HPDE6-E6E7 (cell line): ENCODE measurements around the gene CHST3.
"Not testable (repeated sequence)": the region's sequence is repeated elsewhere in the genome, so short reads cannot be mapped to it uniquely, and the experiment has no call there.

Experiments used
- DNase-seq: peaks from one replicate; pipeline ENCODE4 v3.0.0; 2011; ENCODE audit warnings: missing footprints; ENCODE audit errors: extremely low spot score

The CHST3 gene

DNA sequence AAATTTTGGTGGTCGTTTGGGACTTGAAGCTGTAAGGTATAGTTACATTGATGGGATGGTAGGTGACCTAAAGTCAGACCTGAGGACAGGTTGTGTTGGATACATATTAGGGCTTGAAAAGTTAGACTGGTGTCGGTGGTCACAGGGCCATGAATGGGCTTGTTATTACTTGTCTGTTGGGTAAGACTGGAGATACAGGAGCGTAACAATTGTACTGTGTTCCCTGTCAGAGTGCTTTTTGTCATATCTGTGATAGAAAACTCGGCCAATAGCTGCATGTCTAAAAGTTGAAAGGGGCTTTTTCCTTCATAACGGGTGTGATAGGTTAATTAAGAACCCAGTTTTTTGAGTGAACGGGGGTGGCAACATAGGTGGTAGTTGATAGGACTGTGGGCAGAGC, 13.5 kb upstream of the CHST3 start:
- no peak for DNase-seq

DNA sequence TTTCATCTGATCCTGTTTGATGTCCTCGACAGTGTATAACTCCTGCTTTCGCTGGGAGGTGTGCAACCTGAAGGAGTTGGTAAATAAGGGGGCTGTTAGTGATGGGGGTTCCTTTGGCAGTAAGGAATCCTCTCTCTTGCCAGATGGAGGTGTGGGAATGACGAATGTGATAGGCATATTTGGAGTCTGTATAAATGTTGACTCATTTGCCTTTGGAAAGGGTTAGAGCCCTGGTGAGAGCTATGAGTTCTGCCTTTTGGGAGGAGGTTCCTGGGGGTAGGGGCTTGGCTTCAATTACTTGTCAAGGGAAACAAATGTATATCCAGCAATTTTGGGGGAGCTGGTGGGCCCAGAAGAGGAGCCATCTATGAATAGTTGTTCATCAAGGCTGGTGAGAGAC, 11.4 kb upstream of the CHST3 start:
- no peak for DNase-seq

DNA sequence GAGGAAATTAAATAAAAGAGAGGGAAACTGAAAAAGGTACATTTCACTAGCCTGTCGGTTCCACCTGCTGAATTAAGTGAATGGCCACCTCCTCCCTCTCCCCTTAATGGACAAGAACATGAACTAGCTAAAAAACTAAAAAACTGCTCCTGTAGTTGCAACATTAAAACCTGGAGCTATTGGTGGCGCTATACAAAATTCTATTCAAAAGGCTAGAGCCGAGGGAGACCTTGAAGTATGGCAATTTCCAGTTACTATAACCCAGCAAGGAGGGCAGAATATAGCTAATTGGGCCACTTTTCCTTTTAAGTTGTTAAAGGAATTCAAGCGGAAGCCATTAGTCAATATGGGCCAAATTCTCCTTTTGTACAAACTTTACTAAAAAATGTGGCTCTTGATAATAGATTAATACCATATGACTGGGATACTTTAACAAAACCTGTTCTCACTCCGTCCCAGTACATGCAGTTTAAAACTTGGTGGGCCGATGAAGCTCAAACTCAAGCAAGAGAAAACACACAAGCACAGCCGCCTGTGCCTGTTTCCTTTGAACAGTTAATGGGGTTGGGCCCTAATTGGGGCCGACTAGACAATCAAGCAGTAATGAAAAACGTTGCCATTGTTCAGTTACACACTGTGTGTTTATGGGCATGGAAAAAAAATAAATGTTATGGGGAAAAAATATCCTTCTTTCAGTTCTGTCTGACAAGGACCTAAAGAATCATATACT, 6.5 kb upstream of the CHST3 start:
- no peak for DNase-seq

DNA sequence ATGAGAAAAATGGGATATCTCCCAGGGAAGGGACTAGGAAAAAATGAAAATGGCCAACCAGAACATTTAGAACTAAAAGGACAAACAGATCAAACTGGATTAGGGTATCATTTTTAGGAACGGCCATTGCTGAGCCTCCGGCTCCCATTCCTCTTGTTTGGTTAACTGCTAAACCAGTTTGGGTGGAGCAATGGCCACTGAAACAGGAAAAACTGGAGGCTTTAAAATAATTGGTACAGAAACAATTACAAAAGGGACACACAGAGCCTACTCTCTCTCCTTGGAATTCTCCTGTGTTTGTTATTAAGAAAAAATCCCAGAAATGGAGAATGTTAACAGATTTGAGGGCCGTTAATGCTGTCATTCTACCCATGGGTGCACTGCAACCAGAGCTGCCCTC, 4.7 kb upstream of the CHST3 start:
- DNase-seq, result no peak

DNA sequence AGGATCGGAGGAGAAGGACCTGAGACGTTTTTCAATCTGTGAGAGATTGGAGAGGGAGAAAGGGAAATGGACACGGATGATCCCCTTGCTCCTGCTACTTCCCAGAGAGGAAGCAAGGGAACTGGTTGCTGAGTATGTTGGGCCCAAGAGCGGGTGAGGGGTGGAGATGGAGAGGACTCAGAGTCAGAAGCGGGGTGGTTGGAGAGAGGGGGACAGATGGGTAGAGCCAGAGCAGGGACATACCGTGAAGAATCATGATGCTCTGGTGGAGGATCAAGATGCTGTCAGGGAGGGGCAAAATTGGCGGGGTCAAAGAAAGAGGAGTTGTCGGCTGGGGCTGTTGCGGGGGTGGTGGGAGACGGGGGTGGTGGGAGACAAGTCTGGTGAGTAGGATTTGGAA, 2.4 kb upstream of the CHST3 start:
- no peak for DNase-seq

DNA sequence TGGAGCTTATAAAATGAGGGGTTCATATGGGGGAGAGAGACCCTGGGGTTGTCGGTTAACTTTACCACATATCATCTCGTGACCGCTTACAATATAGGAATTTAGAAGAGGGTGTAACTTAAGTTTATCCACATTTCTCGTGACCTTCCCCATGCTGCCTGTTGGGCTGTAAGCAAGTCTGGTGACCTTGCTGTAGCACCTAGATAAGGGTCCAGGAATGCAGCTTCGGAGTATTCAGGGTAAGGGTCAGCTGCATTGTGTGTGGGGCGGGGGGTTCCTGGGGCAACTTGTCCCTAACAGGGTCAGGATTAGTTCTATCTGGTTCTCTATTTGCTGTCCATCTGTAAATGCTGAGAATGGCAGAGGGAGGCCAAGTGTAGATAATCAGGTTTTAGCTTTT, 1.3 kb upstream of the CHST3 start:
- no peak for DNase-seq

DNA sequence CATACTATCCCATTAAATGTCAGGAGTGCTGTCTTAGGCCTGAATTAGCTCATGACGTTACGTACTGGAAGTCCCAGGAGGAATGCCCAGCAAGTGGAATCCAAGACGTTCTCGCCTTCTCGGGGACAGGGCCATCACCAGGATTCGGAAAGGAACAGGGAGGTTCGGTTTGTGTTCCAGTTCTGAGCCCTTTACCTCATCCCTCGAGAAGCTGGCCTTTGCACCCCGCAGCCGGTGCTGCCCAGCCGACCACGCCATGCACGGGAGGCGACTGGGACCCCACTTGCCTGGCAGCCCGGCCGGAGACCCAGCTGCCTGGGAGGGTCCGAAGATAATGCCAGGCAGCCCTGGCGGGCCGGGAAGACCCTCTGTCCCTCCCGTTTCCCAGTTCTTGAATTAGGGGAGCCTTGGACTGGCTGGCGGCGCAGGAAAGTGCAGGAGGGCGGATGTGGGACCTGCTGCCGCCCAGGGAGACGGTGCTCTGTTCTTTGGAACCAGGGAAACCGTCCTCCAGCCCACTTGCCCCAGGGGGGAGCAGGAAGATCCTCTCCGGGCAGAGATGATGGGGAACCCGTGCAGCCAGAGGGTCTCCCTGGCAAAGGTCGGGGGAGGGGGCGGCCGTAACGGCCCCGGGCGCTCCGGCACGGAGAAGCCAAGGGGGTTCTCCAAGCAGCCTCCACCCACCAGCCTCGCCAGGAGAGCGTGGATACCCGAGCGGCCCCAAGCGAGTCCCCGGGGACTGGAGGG, 671 bp upstream of the CHST3 start:
- DNase-seq, result no peak

DNA sequence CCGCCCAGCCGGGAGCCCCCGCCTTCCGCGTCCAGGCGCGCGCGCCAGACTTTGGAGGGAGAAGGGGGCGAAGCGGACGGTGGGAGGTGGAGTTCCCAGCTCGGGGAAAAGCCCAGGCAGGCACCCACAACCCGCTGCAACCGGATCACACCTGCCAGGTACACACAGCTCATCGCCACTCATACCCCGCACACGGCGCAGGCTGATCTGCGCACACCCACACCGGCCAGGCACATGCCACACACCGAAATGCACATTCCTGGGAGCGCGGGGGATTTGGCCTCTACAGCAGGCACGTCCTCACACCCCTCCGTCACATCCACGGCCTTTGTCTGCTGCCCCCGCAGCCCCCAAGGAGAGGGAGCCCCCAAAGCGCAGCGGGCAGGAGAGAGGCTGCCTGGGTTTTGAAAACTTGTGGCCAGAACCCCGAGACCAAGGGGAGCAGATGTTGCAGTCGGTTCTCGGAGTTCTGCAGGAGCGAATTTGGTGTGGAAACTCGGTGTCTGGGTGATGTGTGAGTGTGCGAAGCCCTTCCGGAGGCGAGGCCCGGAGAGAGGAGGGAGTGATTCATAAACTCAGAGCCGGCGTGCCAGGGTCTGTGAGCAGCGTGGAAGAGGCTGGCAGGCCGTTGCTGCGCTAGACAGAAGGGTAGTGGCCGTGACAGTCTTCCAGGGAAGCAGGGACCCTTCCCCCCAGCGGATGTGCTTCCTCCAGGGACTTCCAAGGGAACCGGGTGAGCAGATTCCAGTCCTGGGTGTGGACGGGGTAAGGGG, 734 bp downstream of the CHST3 start:
- DNase-seq, result no peak

DNA sequence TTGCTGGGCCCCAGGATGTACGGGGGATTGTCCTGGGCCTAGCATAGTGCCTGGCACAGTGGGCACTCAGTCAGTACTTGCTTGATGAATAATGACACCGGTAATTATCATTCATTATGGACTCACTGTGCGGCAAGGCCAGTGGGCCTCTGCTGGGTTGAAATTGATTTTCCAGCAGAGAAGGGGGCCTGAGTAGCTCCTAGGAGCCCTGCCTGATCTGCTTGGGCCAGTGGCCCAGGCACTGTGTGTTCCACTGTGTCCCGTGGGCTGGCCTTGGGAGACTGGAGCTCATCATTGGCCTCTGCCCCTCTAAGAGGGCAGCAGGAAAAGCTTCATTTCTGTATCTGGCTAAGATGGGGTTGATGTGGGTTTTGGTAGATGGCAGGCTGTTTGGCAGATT, 1.4 kb downstream of the CHST3 start:
- DNase-seq, result no peak

DNA sequence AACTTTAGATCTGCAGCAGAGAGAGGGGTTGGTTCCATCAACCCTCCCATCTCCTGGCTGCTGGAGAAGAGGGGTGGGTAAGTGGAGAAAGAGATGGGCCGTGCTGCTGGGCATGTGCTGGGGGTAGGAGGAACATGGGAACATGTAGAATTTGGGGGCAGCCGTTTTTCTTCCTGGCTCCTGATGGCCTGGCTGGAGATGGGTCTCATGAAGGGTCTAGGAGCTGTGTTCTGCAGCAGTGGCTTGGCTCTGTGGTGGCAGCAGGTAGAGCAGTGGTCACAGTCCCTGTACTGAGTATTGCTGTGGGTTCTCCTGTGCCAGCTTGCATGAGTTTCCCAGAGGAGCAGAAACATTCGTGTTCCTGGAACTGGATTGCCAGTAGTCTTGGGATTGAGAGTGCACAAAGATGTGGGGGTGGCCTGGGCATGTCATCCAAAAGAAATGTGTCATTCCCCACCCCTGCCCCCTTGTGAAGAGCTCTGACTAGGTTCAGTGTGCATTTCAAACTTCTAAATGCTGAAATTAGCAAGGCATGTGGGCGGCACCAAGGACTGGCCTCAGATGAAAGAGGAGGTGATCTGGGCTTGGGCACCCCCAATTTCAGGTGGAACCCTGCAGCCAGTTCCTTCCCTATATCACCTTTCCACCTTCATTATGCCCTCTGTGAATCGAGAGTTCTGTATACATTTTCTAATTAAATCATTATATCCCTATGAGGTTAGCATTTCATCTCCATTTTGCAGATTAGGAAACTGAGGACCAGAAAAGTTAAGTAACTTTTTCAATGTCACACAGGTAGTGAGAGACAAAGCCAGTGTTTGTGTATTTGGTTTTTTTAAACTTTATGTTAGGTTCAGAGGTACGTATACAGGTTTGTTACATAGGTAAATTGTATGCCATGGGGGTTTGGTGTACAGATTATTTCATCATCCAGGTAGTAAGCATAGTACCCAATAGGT, 2.1 kb downstream of the CHST3 start:
- DNase-seq, result no peak

DNA sequence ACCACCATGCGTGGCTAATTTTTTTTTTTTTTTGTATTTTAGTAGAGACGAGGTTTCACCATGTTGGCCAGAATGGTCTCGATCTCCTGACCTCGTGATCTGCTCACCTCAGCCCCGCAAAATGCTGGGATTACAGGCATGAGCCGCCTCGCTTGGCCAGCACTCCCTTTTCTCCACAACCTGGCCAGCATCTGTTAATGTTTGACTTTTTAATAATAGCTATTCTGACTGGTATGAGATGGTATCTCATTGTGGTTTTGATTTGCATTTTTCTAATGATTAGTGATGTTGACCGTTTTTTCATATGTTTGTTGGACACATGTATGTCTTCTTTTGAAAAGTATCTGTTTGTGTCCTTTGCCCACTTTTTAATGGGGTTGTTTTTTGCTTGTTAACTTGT, 3.8 kb downstream of the CHST3 start:
- not testable (repeated sequence) for DNase-seq

DNA sequence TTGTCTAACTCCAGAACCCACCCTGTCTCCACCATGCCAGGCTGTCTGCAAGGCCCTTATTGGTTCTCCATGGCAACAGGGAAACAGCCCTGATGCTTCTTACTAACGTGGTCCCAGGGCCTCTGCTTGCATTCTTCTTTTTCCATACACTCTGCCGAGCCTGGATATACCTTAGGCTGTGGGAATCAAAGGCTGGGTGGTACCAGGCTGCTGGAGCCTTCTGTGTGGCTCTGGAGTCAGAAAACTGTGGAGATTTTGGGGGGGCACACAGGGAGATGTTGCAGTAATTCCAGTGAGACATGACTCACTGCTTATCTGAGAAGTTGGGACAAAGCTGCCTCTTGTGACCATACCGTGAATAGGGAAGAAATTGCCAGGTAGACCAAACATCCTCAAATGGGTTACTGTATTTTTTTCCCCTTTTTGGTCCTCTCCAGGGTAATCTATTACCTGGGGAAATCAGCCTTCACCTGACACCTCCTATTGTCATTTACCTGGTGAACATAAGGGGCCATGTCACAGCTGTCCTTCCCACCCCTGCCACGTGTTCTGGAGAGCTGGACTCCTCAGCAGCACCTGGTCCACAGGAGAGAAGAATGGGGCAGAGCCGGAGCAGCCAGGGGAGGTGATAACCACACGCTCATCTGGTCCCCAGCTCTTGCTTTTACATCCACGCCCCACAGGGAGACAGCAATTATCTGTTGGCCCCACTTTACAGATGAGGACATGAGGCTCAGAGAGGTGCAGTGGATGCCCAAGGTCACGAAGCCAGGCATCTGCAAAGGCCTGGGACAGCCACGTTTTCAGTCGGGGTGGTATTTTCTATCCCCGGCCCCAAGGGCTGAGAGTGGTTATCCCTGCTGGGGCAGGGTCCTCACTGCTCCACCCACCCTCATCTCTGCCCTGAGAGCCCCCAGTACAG, 4.6 kb downstream of the CHST3 start:
- DNase-seq, result no peak

DNA sequence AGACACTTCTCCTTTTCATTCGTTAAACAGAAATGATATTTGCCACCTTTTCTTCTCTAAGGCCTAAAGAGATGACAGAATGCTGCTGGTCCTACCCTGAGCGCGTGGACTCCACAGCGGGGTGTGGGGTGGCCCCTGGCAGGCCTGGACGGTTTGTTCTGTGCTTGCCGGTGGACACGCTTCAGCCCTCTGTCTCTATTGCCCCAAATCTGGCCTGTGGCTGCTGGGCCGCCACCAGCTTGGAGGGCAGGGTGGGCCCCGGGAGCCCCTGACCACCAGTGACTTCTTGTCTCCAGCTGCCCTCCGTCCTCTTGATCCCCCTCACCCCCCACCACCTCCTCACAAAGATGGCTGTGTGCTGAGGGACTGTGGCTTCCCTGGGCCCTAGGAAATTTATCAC, 5.7 kb downstream of the CHST3 start:
- no peak for DNase-seq

DNA sequence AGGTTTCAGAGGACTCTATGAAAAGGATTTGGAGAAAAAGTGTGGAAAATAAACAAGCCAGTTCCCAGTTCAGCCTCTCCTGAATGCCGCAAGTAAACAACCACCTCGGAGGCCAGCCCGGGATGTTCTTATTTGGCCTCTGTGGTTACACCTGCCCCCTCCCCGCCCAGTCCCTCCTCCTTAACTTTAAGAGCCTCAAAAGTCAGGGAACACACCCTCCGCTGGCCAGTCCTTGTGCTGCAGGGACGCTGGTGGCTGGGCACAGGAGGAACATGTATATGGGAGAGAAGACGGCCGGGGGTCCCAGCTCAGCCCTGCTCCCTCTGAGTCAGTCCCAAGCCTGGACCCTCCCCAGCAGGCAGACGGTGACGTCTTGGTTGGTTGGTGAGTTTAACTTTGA, 6.1 kb downstream of the CHST3 start:
- no peak for DNase-seq

DNA sequence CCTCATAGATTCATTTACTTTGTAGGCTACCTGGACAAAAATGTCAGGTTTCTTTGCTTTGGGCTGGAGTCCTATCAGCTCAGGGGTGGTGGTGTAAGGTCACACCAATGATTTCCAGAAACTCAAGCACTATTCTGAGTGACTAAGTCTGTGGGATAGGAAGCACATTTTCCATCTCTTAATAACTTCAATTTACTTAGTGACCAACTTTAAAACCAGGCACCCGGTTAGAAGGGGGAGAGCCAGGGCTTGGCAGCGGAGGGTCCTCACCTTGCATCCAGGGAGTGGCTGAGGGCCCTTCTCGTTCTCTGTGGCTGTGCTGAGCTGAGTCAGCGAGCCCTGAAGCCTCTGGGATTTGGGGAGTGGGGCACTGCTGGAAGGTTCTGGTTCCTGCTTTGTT, 6.7 kb downstream of the CHST3 start:
- no peak for DNase-seq

DNA sequence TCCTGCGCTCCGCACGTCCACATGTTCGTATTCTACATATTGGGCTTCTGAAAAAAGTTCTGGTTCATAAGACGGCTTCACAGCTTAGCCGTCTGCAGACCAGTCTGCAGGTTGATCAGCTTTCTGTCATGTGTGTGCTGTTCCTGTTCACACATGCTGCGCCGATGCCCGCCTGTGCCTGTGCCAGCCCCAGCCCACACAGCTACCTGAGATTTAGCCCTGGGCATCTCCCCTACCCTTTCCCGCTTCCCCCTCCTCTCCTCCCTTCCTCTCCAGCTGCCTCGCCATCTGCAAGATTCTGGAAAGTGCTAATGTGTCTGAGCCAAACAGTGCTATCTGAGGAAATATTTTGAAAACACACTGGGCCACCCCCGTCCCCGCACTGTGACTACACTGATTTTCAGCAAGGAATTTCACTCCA, 7.1 kb downstream of the CHST3 start:
- no peak for DNase-seq

DNA sequence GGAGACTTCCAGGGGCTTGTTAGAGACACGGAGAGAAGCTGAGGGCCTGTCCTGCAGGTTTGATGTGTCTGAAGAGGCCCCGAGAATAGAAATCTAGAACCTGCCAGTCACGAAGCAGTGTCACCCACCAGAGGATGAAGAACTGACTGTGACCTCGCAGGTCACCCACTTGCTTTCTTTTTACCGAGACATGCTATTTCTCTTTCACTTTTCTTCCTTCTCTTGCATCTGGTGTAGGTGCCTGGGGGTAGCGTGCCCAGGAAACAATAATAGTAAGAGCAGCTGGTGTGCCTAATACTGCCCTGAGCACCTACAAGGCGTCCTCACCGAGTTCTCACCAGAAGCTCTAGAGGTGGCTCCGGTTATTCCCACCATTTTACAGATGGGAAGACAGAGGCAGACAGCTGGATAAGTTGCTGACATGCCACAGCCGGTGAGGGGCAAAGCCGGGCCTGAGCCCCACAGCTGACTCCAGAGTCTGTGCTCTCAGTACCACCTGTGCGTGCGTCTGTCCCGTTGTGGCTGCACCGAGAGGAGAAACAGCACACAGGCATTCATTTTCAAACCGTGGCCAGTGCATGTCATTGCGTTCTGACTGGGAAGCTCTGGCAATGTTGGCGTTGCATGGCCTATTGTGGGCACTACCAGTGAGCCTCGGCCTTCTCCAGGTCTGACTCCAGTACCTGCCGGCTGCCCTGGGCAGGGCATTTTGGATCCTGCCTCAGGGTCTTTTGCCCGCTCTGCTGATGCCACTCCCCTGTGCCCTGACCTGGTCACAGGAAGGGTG, 7.8 kb downstream of the CHST3 start:
- DNase-seq, result no peak

DNA sequence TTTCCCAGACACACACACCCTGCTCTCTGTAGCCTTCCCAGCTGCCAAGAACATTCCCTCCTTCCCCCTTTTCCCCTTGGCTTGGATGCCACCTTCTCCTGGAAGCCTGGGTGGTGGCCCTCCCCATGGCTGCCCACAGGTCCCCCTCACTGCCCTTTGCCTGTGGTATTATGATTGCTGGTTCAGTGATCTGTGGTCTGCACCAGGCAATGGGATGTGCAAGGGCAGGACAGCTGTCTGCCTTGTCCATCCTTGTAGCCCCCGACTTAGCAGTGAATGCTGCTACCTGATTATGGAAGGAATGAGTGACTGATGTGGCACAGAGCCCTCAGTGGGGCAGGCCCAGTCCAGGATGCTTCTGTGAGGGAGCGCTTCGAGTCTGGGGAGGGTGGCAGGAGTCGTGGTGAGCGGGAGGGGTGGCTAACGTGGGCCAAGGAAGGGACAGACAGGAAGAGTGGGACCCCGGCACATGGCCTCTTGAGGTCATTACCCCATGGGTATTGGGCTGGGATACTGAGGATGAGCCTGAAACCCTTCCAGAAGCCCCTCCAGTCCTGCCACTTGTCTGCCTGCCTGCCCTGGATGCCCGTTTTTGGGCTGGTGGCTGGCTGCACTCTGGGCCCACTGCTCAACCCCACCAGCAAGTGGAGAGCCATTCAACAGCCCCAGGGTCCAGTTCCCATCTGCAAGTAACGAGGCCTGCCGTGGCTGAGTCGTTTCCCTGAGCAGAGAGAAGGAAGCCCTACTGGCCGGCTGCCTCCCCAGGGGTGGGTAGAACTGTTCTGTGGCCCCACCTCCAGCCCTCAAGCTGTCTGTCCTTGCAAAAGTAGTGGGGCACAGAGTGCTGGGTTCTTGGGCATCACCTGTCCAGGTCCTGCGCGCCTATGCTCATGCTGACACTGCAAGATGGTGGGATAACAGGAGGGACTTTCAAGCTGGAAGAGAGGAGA, 8.8 kb downstream of the CHST3 start:
- no peak for DNase-seq
